Muscle layer of colon (tissue), 2 donors: Measurements from ENCODE around the gene ULBP2.
A peak's percentile ranks its signal among the peaks of the same experiment; 100 is the strongest.
"Not testable (repeated sequence)": the region's sequence is repeated elsewhere in the genome, so short reads cannot be mapped to it uniquely, and the experiment has no call there.

Source experiments
- H3K27ac ChIP-seq: one replicate; pipeline ENCODE4 v1.7.0; 2013; ENCODE audit warnings: low read depth, mild to moderate bottlenecking, low read length, moderate library complexity
- H3K27me3 ChIP-seq, 2 donors: one replicate each; pipeline ENCODE4 v1.7.0; 2013; ENCODE audit warnings: low read length in 2 of 2, mild to moderate bottlenecking in 2 of 2; ENCODE audit not compliant: insufficient read depth in 2 of 2, control insufficient read depth in 1 of 2
- H3K36me3 ChIP-seq: one replicate; pipeline ENCODE4 v1.7.0; 2013; ENCODE audit warnings: mild to moderate bottlenecking, low read length; ENCODE audit not compliant: insufficient read depth
- H3K4me1 ChIP-seq: one replicate; pipeline ENCODE4 v1.7.0; 2013; ENCODE audit warnings: mild to moderate bottlenecking, low read length; ENCODE audit not compliant: insufficient read depth
- H3K4me3 ChIP-seq, 2 donors: one replicate each; pipeline ENCODE4 v1.7.0; 2013; ENCODE audit warnings: low read length in 2 of 2, low read depth in 1 of 2, mild to moderate bottlenecking in 1 of 2, moderate library complexity in 1 of 2
- H3K9ac ChIP-seq: one replicate; pipeline ENCODE4 v1.7.0; 2013; ENCODE audit warnings: low read length
- H3K9me3 ChIP-seq: one replicate; pipeline ENCODE4 v1.7.0; 2013; ENCODE audit warnings: mild to moderate bottlenecking, low read length
- donor health status: abdominal sarcoma.
- donor health status: Adenocarcinoma of cecum.

Gene ULBP2

GRCh38 chr6:149933461-149933860 lies 8.4 kb upstream of the ULBP2 start:
- Histone ChIP-seq H3K4me1 (peaks cover 3% of the 10 kb centered on the region), H3K4me3 (no peak overlapping the region), H3K9ac (no peak overlapping the region), H3K27me3 (peaks cover 72% of the 10 kb centered on the region in 2 donors), H3K36me3 (no peaks in the 10 kb centered on the region), H3K9me3 (no peaks in the 10 kb centered on the region), H3K27ac (no peak overlapping the region)

- peaks cover 77 to 78% of the 10 kb centered on the region in 2 donors for H3K27me3 ChIP-seq
- H3K27ac ChIP-seq = no peak overlapping the region
- H3K9ac ChIP-seq = no peak overlapping the region
- H3K4me3 ChIP-seq = no peak overlapping the region
- peaks cover 13% of the 10 kb centered on the region for H3K4me1 ChIP-seq
- no peaks in the 10 kb centered on the region for H3K9me3 ChIP-seq
- no peaks in the 10 kb centered on the region for H3K36me3 ChIP-seq
These were observed 7.3 kb upstream of the ULBP2 start for GRCh38 chr6:149934249-149935156.

- H3K27me3 ChIP-seq = peaks cover 79 to 81% of the 10 kb centered on the region in 2 donors
- H3K4me1 ChIP-seq = peaks cover 13% of the 10 kb centered on the region
- H3K9ac ChIP-seq = no peak overlapping the region
- H3K36me3 ChIP-seq = no peaks in the 10 kb centered on the region
- no peak overlapping the region for H3K27ac ChIP-seq
- no peak overlapping the region for H3K4me3 ChIP-seq
- no peaks in the 10 kb centered on the region for H3K9me3 ChIP-seq
These were observed 6.6 kb upstream of the ULBP2 start for GRCh38 chr6:149935246-149935645.

GRCh38 chr6:149935668-149936067 lies 6.1 kb upstream of the ULBP2 start:
- Histone ChIP-seq H3K27me3 (peaks cover 82 to 83% of the 10 kb centered on the region in 2 donors), H3K4me3 (no peak overlapping the region)

GRCh38 chr6:149936743-149937142 lies 5.1 kb upstream of the ULBP2 start:
- Histone ChIP-seq H3K9me3 (no peaks in the 10 kb centered on the region), H3K9ac (no peak overlapping the region), H3K27me3 (peaks cover 81 to 83% of the 10 kb centered on the region in 2 donors), H3K4me3 (no peak overlapping the region), H3K4me1 (peaks cover 13% of the 10 kb centered on the region), H3K36me3 (no peaks in the 10 kb centered on the region), H3K27ac (no peak overlapping the region)

More at GRCh38 chr6:149935668-149936067, 6.1 kb upstream of the ULBP2 start:
- Histone ChIP-seq H3K36me3 (no peaks in the 10 kb centered on the region), H3K27ac (no peak overlapping the region), H3K9ac (no peak overlapping the region), H3K9me3 (no peaks in the 10 kb centered on the region), H3K4me1 (peaks cover 13% of the 10 kb centered on the region)

GRCh38 chr6:149938013-149938570 lies 3.7 kb upstream of the ULBP2 start:
- H3K9ac ChIP-seq = not testable (repeated sequence)

GRCh38 chr6:149938571-149939355 lies 3.1 kb upstream of the ULBP2 start:
- no peak overlapping the region for H3K27ac ChIP-seq
- peaks cover 13% of the 10 kb centered on the region for H3K4me1 ChIP-seq
- no peaks in the 10 kb centered on the region for H3K36me3 ChIP-seq
- peaks cover 77 to 80% of the 10 kb centered on the region in 2 donors for H3K27me3 ChIP-seq
- H3K9me3 ChIP-seq = no peaks in the 10 kb centered on the region
- peak overlapping the region; percentile 44 to 46 for H3K4me3 ChIP-seq
- no peak overlapping the region for H3K9ac ChIP-seq

More at GRCh38 chr6:149938013-149938570, 3.7 kb upstream of the ULBP2 start:
- peak overlapping the region in 1 of 2 donors; percentile 44 for H3K4me3 ChIP-seq
- H3K27ac ChIP-seq, H3K36me3 ChIP-seq, H3K9me3 ChIP-seq: not testable (repeated sequence)
- H3K27me3 ChIP-seq = peaks cover 83 to 86% of the 10 kb centered on the region in 2 donors
- peaks cover 13% of the 10 kb centered on the region for H3K4me1 ChIP-seq

- Histone ChIP-seq H3K27me3 (peaks cover 74 to 80% of the 10 kb centered on the region in 2 donors), H3K27ac (no peak overlapping the region), H3K36me3 (no peaks in the 10 kb centered on the region), H3K4me3 (no peak overlapping the region), H3K9ac (no peak overlapping the region), H3K9me3 (no peaks in the 10 kb centered on the region), H3K4me1 (peaks cover 13% of the 10 kb centered on the region)
These were observed 2.5 kb upstream of the ULBP2 start for GRCh38 chr6:149939356-149939648.

- peaks cover 13% of the 10 kb centered on the region for H3K4me1 ChIP-seq
- no peaks in the 10 kb centered on the region for H3K36me3 ChIP-seq
- no peak overlapping the region for H3K9ac ChIP-seq
- H3K27me3 ChIP-seq = peaks cover 66 to 72% of the 10 kb centered on the region in 2 donors
- no peak overlapping the region for H3K4me3 ChIP-seq
- no peaks in the 10 kb centered on the region for H3K9me3 ChIP-seq
- no peak overlapping the region for H3K27ac ChIP-seq
These were observed 1.7 kb upstream of the ULBP2 start for GRCh38 chr6:149939909-149940671.

GRCh38 chr6:149940672-149940982 lies 1.2 kb upstream of the ULBP2 start:
- H3K27me3 ChIP-seq = peaks cover 60 to 66% of the 10 kb centered on the region in 2 donors

GRCh38 chr6:149942461-149942829 lies 631 bp downstream of the ULBP2 start:
- H3K27me3 ChIP-seq = peaks cover 44 to 50% of the 10 kb centered on the region in 2 donors
- no peak overlapping the region for H3K9ac ChIP-seq
- H3K9me3 ChIP-seq = no peaks in the 10 kb centered on the region
- H3K4me1 ChIP-seq = peaks cover 13% of the 10 kb centered on the region
- no peaks in the 10 kb centered on the region for H3K36me3 ChIP-seq
- H3K27ac ChIP-seq = no peak overlapping the region
- H3K4me3 ChIP-seq = no peak overlapping the region

More at GRCh38 chr6:149940672-149940982, 1.2 kb upstream of the ULBP2 start:
- Histone ChIP-seq H3K4me3 (no peak overlapping the region), H3K9me3 (no peaks in the 10 kb centered on the region), H3K36me3 (no peaks in the 10 kb centered on the region), H3K9ac (no peak overlapping the region), H3K4me1 (peaks cover 13% of the 10 kb centered on the region), H3K27ac (no peak overlapping the region)
